Activated CD4-positive, CD25-positive, alpha-beta regulatory T cell (primary cell): ENCODE results near the gene EMILIN2.

Source experiments
- DNase-seq, 4 experiments: peaks; one replicate each; lab custom pipeline; 2025; lab: John Stamatoyannopoulos, UW

Gene EMILIN2

GRCh38 chr18:2956056-2956455, 109.2 kb downstream of the EMILIN2 start:
- DNase-seq, result no peak

GRCh38 chr18:2958819-2959298, 112.1 kb downstream of the EMILIN2 start:
- peak in 1 of 4 experiments; percentile 4 for DNase-seq

- no peak for DNase-seq
Observed at GRCh38 chr18:2959341-2959740, 112.5 kb downstream of the EMILIN2 start.

- no peak for DNase-seq
Observed at GRCh38 chr18:2960983-2961696, 114.3 kb downstream of the EMILIN2 start.

GRCh38 chr18:2961821-2962220, 115.0 kb downstream of the EMILIN2 start:
- DNase-seq, result no peak

- peak in 2 of 4 experiments; percentile 4 to 13 for DNase-seq
Observed at GRCh38 chr18:2963048-2963447, 116.2 kb downstream of the EMILIN2 start.

- no peak for DNase-seq
Observed at GRCh38 chr18:2964361-2965010, 117.7 kb downstream of the EMILIN2 start.
